Parathyroid adenoma (tissue), 2 donors: ENCODE data around the gene ARL13B.

Experiments used
- H2AFZ ChIP-seq: fragments of 300-600 bp; sonication (generic); one replicate; pipeline ENCODE4 v1.7.0; 2017; ENCODE audit warnings: antibody characterized with exemption, mild to moderate bottlenecking
- H3K27ac ChIP-seq: fragments of 300-600 bp; sonication (generic); one replicate; pipeline ENCODE4 v1.7.0; 2017
- H3K27me3 ChIP-seq: fragments of 300-600 bp; sonication (generic); one replicate; pipeline ENCODE4 v1.7.0; 2017; ENCODE audit warnings: low read length; ENCODE audit not compliant: control insufficient read depth, insufficient read depth
- H3K36me3 ChIP-seq: fragments of 300-600 bp; sonication (generic); one replicate; pipeline ENCODE4 v1.7.0; 2017; ENCODE audit warnings: low read length; ENCODE audit not compliant: control insufficient read depth, insufficient read depth
- H3K4me1 ChIP-seq: fragments of 300-600 bp; sonication (generic); one replicate; pipeline ENCODE4 v1.7.0; 2017; ENCODE audit warnings: control low read depth
- H3K4me2 ChIP-seq: fragments of 300-600 bp; sonication (generic); one replicate; pipeline ENCODE4 v1.7.0; 2017; ENCODE audit warnings: low read length
- H3K4me3 ChIP-seq: fragments of 300-600 bp; sonication (generic); one replicate; pipeline ENCODE4 v1.7.0; 2017; ENCODE audit warnings: low read depth, low read length
- H3K79me2 ChIP-seq: fragments of 300-600 bp; sonication (generic); one replicate; pipeline ENCODE4 v1.7.0; 2017; ENCODE audit warnings: control low read depth
- H3K9ac ChIP-seq: fragments of 300-600 bp; sonication (generic); one replicate; pipeline ENCODE4 v1.7.0; 2017; ENCODE audit warnings: mild to moderate bottlenecking
- H3K9me3 ChIP-seq: fragments of 300-600 bp; sonication (generic); one replicate; pipeline ENCODE4 v1.7.0; 2017; ENCODE audit warnings: low read length; ENCODE audit not compliant: control insufficient read depth
- CTCF ChIP-seq: fragments of 300-600 bp; sonication (generic); IDR thresholded peaks from one replicate; pipeline ENCODE4 v1.7.0; 2017; ENCODE audit warnings: antibody characterized with exemption, mild to moderate bottlenecking
- donor health status: primary hyperparathyroidism.

The ARL13B gene

GRCh38 chr3:94050546-94050945, 70.6 kb downstream of the ARL13B start:
- no peaks in the 10 kb centered on the region for H3K36me3 ChIP-seq
- H3K79me2 ChIP-seq: no peaks in the 10 kb centered on the region
- no peak overlapping the region for H3K4me2 ChIP-seq
- H3K27ac ChIP-seq: no peak overlapping the region
- no peak overlapping the region for H3K9ac ChIP-seq
- no peaks in the 10 kb centered on the region for H3K27me3 ChIP-seq
- no peaks in the 10 kb centered on the region for H3K9me3 ChIP-seq
- H3K4me1 ChIP-seq: no peaks in the 10 kb centered on the region
- TF ChIP-seq CTCF: no peak
- H3K4me3 ChIP-seq: no peak overlapping the region
- H2AFZ ChIP-seq: no peak overlapping the region

GRCh38 chr3:94061297-94061696, 81.3 kb downstream of the ARL13B start:
- Histone ChIP-seq H3K36me3 (no peaks in the 10 kb centered on the region), H3K9me3 (no peaks in the 10 kb centered on the region), H3K27ac (no peak overlapping the region), H3K4me2 (no peak overlapping the region), H3K27me3 (no peaks in the 10 kb centered on the region), H3K4me3 (no peak overlapping the region), H3K79me2 (no peaks in the 10 kb centered on the region), H3K9ac (no peak overlapping the region), H3K4me1 (peaks cover 7% of the 10 kb centered on the region), H2AFZ (no peak overlapping the region)
- TF ChIP-seq CTCF: no peak

GRCh38 chr3:94062513-94063404, 82.8 kb downstream of the ARL13B start, which contains the start of the genes DHFR2 and NSUN3:
TSS of gene DHFR2 (minus strand) at chr3:94062916. CDS start at chr3:94061511, 1,405 bp downstream.
TSS of gene NSUN3 (plus strand) at chr3:94063061. CDS start at chr3:94063127, 66 bp downstream.
- Histone ChIP-seq H3K27me3 (no peaks in the 10 kb centered on the region), H3K4me2 (peak within 1 kb of the TSS; percentile 79), H3K79me2 (no peaks in the 10 kb centered on the region), H3K27ac (peak within 1 kb of the TSS; percentile 86), H3K9ac (no peak within 1 kb of the TSS), H3K9me3 (no peaks in the 10 kb centered on the region), H3K36me3 (no peaks in the 10 kb centered on the region), H3K4me3 (peak within 1 kb of the TSS; percentile 85), H2AFZ (peak within 1 kb of the TSS; percentile 94), H3K4me1 (peaks cover 7% of the 10 kb centered on the region)
- no peak for TF ChIP-seq CTCF

- H3K79me2 ChIP-seq: no peaks in the 10 kb centered on the region
- peak overlapping the region; percentile 94 for H2AFZ ChIP-seq
- H3K36me3 ChIP-seq: no peaks in the 10 kb centered on the region
- no peaks in the 10 kb centered on the region for H3K9me3 ChIP-seq
- peak overlapping the region; percentile 85 for H3K4me3 ChIP-seq
- H3K9ac ChIP-seq: no peak overlapping the region
- peaks cover 7% of the 10 kb centered on the region for H3K4me1 ChIP-seq
- no peak for TF ChIP-seq CTCF
- peak overlapping the region; percentile 86 for H3K27ac ChIP-seq
- H3K4me2 ChIP-seq: peak overlapping the region; percentile 79
- no peaks in the 10 kb centered on the region for H3K27me3 ChIP-seq
These were observed 83.7 kb downstream of the ARL13B start for GRCh38 chr3:94063496-94064119.
